ENCODE results near the gene SDF2.

Gene SDF2

GRCh38 chr17:28623696-28624095 is 38.0 kb downstream of the SDF2 start:
- Histone ChIP-seq H2AFZ (ENCODE audit: low read length) (no peak overlapping the region), H3F3A (ENCODE audit: insufficient read depth, low read length) (no peaks in the 10 kb centered on the region), H4K20me1 (ENCODE audit: insufficient read depth, low read length) (no peaks in the 10 kb centered on the region), H3K9me2 (ENCODE audit: low read depth, low read length) (no peaks in the 10 kb centered on the region), H3K4me2 (ENCODE audit: low read length) (no peak overlapping the region), H3K27ac (ENCODE audit: low read depth, low read length, poor library complexity, severe bottlenecking) (no peak overlapping the region), H3K36me3 (ENCODE audit: insufficient read depth, low read length) (peaks cover 96% of the 10 kb centered on the region), H3K4me1 (ENCODE audit: insufficient read depth, low read length, severe bottlenecking) (no peaks in the 10 kb centered on the region), H3K9me3 (ENCODE audit: low read length) (no peaks in the 10 kb centered on the region), H3K4me3 (ENCODE audit: low read depth, low read length, poor library complexity, severe bottlenecking) (no peak overlapping the region), H3K9ac (ENCODE audit: low read length) (no peak overlapping the region), H3K27me3 (ENCODE audit: insufficient read depth, low read length) (no peaks in the 10 kb centered on the region), H3K79me2 (ENCODE audit: insufficient read depth, low read length) (no peaks in the 10 kb centered on the region)
- no peak for TF ChIP-seq EZH2 (IDR thresholded peaks at IDR 0.05; ENCODE audit: borderline replicate concordance, low read length)

DNA sequence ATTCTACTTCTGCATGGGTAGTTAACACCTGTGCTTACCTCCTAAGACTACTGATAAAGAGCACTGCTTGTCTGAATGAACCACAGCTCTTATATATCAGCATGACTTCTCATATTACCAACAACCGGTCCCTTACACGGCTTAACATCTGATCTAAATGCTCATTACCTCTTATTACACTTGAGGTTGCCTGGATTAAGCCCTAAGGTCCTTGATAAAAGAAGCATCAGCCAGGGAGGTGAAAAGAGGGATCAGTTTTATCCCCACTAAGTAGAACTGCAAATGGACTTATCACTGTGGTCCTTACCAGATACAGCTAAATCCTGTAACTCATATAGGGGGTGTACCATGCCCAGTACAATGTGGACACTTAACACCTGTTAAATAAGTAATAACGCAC is 39.5 kb downstream of the SDF2 start:
- TF ChIP-seq, protein P1, sequence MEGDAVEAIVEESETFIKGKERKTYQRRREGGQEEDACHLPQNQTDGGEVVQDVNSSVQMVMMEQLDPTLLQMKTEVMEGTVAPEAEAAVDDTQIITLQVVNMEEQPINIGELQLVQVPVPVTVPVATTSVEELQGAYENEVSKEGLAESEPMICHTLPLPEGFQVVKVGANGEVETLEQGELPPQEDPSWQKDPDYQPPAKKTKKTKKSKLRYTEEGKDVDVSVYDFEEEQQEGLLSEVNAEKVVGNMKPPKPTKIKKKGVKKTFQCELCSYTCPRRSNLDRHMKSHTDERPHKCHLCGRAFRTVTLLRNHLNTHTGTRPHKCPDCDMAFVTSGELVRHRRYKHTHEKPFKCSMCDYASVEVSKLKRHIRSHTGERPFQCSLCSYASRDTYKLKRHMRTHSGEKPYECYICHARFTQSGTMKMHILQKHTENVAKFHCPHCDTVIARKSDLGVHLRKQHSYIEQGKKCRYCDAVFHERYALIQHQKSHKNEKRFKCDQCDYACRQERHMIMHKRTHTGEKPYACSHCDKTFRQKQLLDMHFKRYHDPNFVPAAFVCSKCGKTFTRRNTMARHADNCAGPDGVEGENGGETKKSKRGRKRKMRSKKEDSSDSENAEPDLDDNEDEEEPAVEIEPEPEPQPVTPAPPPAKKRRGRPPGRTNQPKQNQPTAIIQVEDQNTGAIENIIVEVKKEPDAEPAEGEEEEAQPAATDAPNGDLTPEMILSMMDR (IDR thresholded peaks at IDR 0.05; ENCODE audit: low read length): no peak
- no peak for TF ChIP-seq EZH2 (IDR thresholded peaks at IDR 0.05; ENCODE audit: borderline replicate concordance, low read length)

DNA sequence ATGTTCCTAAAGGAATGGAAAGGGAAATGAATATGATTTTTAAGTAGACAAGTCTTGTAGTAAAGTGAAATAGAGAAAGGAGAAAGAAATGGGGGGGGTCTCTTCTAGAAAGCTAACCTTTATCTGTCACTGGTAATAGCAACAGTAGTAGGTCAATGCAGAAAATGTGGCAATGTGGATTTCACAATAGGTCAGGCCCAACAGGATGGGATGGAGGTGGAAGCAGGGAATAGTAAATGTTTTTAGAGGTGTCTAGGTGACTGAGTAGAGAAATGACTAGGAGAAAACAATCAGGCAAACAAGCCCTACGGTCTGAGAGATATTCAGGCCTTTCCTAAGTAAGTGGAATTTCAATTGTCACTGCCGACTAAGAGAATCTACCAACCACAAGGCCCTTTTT is 41.7 kb downstream of the SDF2 start:
- TF ChIP-seq, protein P1 (IDR thresholded peaks at IDR 0.05; ENCODE audit: low read length): no peak
- no peak for TF ChIP-seq EZH2 (IDR thresholded peaks at IDR 0.05; ENCODE audit: borderline replicate concordance, low read length)
- no peaks in the 10 kb centered on the region for H3K9me2 ChIP-seq (ENCODE audit: low read depth, low read length)
- H4K20me1 ChIP-seq (ENCODE audit: insufficient read depth, low read length): no peaks in the 10 kb centered on the region
- H2AFZ ChIP-seq (ENCODE audit: low read length): no peak overlapping the region
- H3K4me3 ChIP-seq (ENCODE audit: low read depth, low read length, poor library complexity, severe bottlenecking): no peak overlapping the region
- no peak overlapping the region for H3K27ac ChIP-seq (ENCODE audit: low read depth, low read length, poor library complexity, severe bottlenecking)
- H3K9me3 ChIP-seq (ENCODE audit: low read length): no peaks in the 10 kb centered on the region
- no peak overlapping the region for H3K4me2 ChIP-seq (ENCODE audit: low read length)
- no peak overlapping the region for H3K9ac ChIP-seq (ENCODE audit: low read length)
- no peaks in the 10 kb centered on the region for H3K4me1 ChIP-seq (ENCODE audit: insufficient read depth, low read length, severe bottlenecking)
- no peaks in the 10 kb centered on the region for H3K79me2 ChIP-seq (ENCODE audit: insufficient read depth, low read length)
- H3F3A ChIP-seq (ENCODE audit: insufficient read depth, low read length): no peaks in the 10 kb centered on the region
- H3K27me3 ChIP-seq (ENCODE audit: insufficient read depth, low read length): no peaks in the 10 kb centered on the region
- peaks cover 98% of the 10 kb centered on the region for H3K36me3 ChIP-seq (ENCODE audit: insufficient read depth, low read length)

More for the DNA sequence above, 39.5 kb downstream of the SDF2 start:
- H3K79me2 ChIP-seq (ENCODE audit: insufficient read depth, low read length): no peaks in the 10 kb centered on the region
- no peak overlapping the region for H2AFZ ChIP-seq (ENCODE audit: low read length)
- no peaks in the 10 kb centered on the region for H3K9me2 ChIP-seq (ENCODE audit: low read depth, low read length)
- no peaks in the 10 kb centered on the region for H3F3A ChIP-seq (ENCODE audit: insufficient read depth, low read length)
- peaks cover 95% of the 10 kb centered on the region for H3K36me3 ChIP-seq (ENCODE audit: insufficient read depth, low read length)
- H3K9ac ChIP-seq (ENCODE audit: low read length): no peak overlapping the region
- no peaks in the 10 kb centered on the region for H4K20me1 ChIP-seq (ENCODE audit: insufficient read depth, low read length)
- no peaks in the 10 kb centered on the region for H3K4me1 ChIP-seq (ENCODE audit: insufficient read depth, low read length, severe bottlenecking)
- H3K9me3 ChIP-seq (ENCODE audit: low read length): no peaks in the 10 kb centered on the region
- no peak overlapping the region for H3K4me2 ChIP-seq (ENCODE audit: low read length)
- H3K4me3 ChIP-seq (ENCODE audit: low read depth, low read length, poor library complexity, severe bottlenecking): no peak overlapping the region
- no peak overlapping the region for H3K27ac ChIP-seq (ENCODE audit: low read depth, low read length, poor library complexity, severe bottlenecking)
- H3K27me3 ChIP-seq (ENCODE audit: insufficient read depth, low read length): no peaks in the 10 kb centered on the region

GRCh38 chr17:28618464-28618863 is 43.2 kb downstream of the SDF2 start:
- no peak overlapping the region for H3K4me3 ChIP-seq (ENCODE audit: low read depth, low read length, poor library complexity, severe bottlenecking)
- H3K9ac ChIP-seq (ENCODE audit: low read length): no peak overlapping the region
- H3K9me2 ChIP-seq (ENCODE audit: low read depth, low read length): no peaks in the 10 kb centered on the region
- TF ChIP-seq EZH2 (IDR thresholded peaks at IDR 0.05; ENCODE audit: borderline replicate concordance, low read length): no peak
- TF ChIP-seq, protein P1 (IDR thresholded peaks at IDR 0.05; ENCODE audit: low read length): no peak
- H4K20me1 ChIP-seq (ENCODE audit: insufficient read depth, low read length): no peaks in the 10 kb centered on the region
- H3K79me2 ChIP-seq (ENCODE audit: insufficient read depth, low read length): no peaks in the 10 kb centered on the region
- H3K36me3 ChIP-seq (ENCODE audit: insufficient read depth, low read length): peaks cover 97% of the 10 kb centered on the region
- no peaks in the 10 kb centered on the region for H3K27me3 ChIP-seq (ENCODE audit: insufficient read depth, low read length)
- no peaks in the 10 kb centered on the region for H3F3A ChIP-seq (ENCODE audit: insufficient read depth, low read length)
- no peaks in the 10 kb centered on the region for H3K4me1 ChIP-seq (ENCODE audit: insufficient read depth, low read length, severe bottlenecking)
- no peak overlapping the region for H2AFZ ChIP-seq (ENCODE audit: low read length)
- H3K4me2 ChIP-seq (ENCODE audit: low read length): no peak overlapping the region
- no peaks in the 10 kb centered on the region for H3K9me3 ChIP-seq (ENCODE audit: low read length)
- no peak overlapping the region for H3K27ac ChIP-seq (ENCODE audit: low read depth, low read length, poor library complexity, severe bottlenecking)

Measured in OCI-LY1 (cell line).